ENCODE data around the gene POU2AF1. TPM values are rescaled to one million over a fixed set of nuclear protein-coding genes. Genes with fewer than 3 reads are reported as not detected.

POU2AF1 gene
- polyA plus RNA-seq, 1 donor (not counting 4 experiments of a cell fraction or from before 2014, with no cell fraction given) = not detected

DNA sequence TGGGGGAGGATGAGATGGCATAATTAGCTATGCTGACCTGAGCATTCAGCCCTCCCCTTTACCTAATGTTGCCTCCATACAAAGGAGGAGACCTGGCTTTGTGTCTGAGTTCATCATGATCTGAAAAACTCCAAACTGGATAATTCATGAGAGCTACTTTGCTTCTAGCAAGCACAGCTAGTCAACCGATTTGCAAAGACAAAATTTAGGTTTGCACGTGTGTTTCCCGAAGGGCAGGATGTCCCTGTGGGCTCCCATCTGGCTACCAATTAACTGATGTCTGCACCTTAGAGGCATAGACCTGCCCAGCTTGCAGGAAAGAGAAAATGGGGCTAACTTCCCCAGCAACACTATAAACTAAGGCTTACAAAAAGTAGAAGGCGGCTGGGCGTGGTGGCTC is 42.2 kb upstream of the POU2AF1 start:
- Histone ChIP-seq H3K4me2 (ENCODE audit: control insufficient read depth, extremely low read depth, insufficient read depth, low read depth, low read length) (no peak overlapping the region), H3K4me1 (ENCODE audit: control insufficient read depth, extremely low read depth, insufficient read depth, low read length) (peaks cover under 1% of the 10 kb centered on the region), H3K79me2 (ENCODE audit: control insufficient read depth, insufficient read depth, low read length) (no peaks in the 10 kb centered on the region), H3K36me3 (ENCODE audit: control insufficient read depth in 2 of 2, extremely low read depth in 1 of 2, insufficient read depth in 2 of 2, low read length in 2 of 2) (no peaks in the 10 kb centered on the region), H3K9me1 (ENCODE audit: control insufficient read depth, extremely low read depth, insufficient read depth, low read length) (no peaks in the 10 kb centered on the region), H3K27me3 (ENCODE audit: control insufficient read depth, extremely low read depth, insufficient read depth, low read length) (peaks cover 6% of the 10 kb centered on the region), H2AFZ (ENCODE audit: control insufficient read depth, low read length) (no peak overlapping the region), H3K27ac (ENCODE audit: control insufficient read depth, insufficient read depth, low read length) (no peak overlapping the region), H3K9me3 (ENCODE audit: control insufficient read depth, low read depth, low read length) (no peaks in the 10 kb centered on the region), H3K4me3 (ENCODE audit: control insufficient read depth in 2 of 3, extremely low read depth in 1 of 3, insufficient read depth in 2 of 3, low read depth in 1 of 3, low read length in 3 of 3) (no peak overlapping the region), H4K20me1 (ENCODE audit: control insufficient read depth, extremely low read depth, insufficient read depth, low read length) (no peaks in the 10 kb centered on the region), H3K9ac (ENCODE audit: control insufficient read depth, extremely low read depth, insufficient read depth, low read length) (no peak overlapping the region)
- dilution Hi-C loops (cut with MboI; ENCODE audit: extremely low pct_ligation_motif_present, low sequenced_read_pairs) = no loop called here
- DNase-seq (ENCODE audit: low read depth, low spot score) = no peak
- TF ChIP-seq, protein P1, sequence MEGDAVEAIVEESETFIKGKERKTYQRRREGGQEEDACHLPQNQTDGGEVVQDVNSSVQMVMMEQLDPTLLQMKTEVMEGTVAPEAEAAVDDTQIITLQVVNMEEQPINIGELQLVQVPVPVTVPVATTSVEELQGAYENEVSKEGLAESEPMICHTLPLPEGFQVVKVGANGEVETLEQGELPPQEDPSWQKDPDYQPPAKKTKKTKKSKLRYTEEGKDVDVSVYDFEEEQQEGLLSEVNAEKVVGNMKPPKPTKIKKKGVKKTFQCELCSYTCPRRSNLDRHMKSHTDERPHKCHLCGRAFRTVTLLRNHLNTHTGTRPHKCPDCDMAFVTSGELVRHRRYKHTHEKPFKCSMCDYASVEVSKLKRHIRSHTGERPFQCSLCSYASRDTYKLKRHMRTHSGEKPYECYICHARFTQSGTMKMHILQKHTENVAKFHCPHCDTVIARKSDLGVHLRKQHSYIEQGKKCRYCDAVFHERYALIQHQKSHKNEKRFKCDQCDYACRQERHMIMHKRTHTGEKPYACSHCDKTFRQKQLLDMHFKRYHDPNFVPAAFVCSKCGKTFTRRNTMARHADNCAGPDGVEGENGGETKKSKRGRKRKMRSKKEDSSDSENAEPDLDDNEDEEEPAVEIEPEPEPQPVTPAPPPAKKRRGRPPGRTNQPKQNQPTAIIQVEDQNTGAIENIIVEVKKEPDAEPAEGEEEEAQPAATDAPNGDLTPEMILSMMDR (optimal IDR thresholded peaks at IDR 0.05 in 1 of 3, IDR thresholded peaks at IDR 0.05 in 1 of 3, conservative IDR thresholded peaks at IDR 0.05 in 1 of 3; ENCODE audit: extremely low read depth in 1 of 3, insufficient read depth in 2 of 3, low read length in 3 of 3) = no peak
- TF ChIP-seq EZH2 (IDR thresholded peaks at IDR 0.05; ENCODE audit: low read length) = no peak
- no peak for FAIRE-seq

DNA sequence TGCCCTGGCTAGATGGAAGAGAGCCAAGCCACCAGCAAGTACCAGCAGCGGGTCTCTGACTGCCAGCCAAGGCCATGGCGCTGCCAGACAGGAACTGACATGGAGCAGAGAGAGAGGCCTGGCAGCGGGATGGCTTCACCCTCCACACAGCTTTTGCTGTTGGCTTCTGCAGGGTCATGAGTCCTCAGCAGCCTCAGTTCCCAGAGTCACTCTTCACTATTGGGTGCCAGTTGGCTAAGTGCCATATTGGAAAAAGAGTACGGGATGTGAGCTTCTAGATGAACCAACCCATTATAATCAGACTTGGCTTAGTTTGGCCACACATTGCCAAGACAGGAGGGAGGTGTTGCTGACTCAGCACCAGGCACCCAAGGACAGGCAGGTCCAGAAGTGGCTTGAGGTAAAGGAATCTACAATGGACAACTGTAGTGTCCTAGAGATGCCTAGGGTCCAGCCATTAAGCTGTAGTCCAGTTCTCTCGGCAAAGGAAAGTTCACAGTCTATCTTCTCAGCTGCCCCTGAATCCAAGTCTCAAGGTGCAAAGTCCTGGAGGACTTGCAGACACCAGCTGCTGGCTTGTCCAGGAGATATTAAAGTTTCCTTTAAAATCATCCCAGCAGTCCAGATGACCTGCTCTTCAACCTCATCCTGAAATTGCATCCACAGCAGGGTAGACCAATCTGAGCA is 40.7 kb upstream of the POU2AF1 start:
- FAIRE-seq (no peak), DNase-seq (ENCODE audit: low read depth, low spot score) (no peak)
- H3K27ac ChIP-seq (ENCODE audit: control insufficient read depth, insufficient read depth, low read length) = no peak overlapping the region

More for the DNA sequence above, 40.7 kb upstream of the POU2AF1 start:
- Histone ChIP-seq H3K4me3 (ENCODE audit: control insufficient read depth in 2 of 3, extremely low read depth in 1 of 3, insufficient read depth in 2 of 3, low read depth in 1 of 3, low read length in 3 of 3) (no peak overlapping the region), H3K27me3 (ENCODE audit: control insufficient read depth, extremely low read depth, insufficient read depth, low read length) (peaks cover 6% of the 10 kb centered on the region), H4K20me1 (ENCODE audit: control insufficient read depth, extremely low read depth, insufficient read depth, low read length) (no peaks in the 10 kb centered on the region), H3K4me2 (ENCODE audit: control insufficient read depth, extremely low read depth, insufficient read depth, low read depth, low read length) (no peak overlapping the region), H3K9me1 (ENCODE audit: control insufficient read depth, extremely low read depth, insufficient read depth, low read length) (no peaks in the 10 kb centered on the region), H3K79me2 (ENCODE audit: control insufficient read depth, insufficient read depth, low read length) (no peaks in the 10 kb centered on the region), H3K4me1 (ENCODE audit: control insufficient read depth, extremely low read depth, insufficient read depth, low read length) (no peaks in the 10 kb centered on the region), H3K9ac (ENCODE audit: control insufficient read depth, extremely low read depth, insufficient read depth, low read length) (no peak overlapping the region), H3K36me3 (ENCODE audit: control insufficient read depth in 2 of 2, extremely low read depth in 1 of 2, insufficient read depth in 2 of 2, low read length in 2 of 2) (no peaks in the 10 kb centered on the region), H2AFZ (ENCODE audit: control insufficient read depth, low read length) (no peak overlapping the region), H3K9me3 (ENCODE audit: control insufficient read depth, low read depth, low read length) (no peaks in the 10 kb centered on the region)
- dilution Hi-C loops (cut with MboI; ENCODE audit: extremely low pct_ligation_motif_present, low sequenced_read_pairs) = no loop called here
- TF ChIP-seq EZH2 (IDR thresholded peaks at IDR 0.05; ENCODE audit: low read length) = no peak
- TF ChIP-seq, protein P1 (optimal IDR thresholded peaks at IDR 0.05 in 1 of 3, IDR thresholded peaks at IDR 0.05 in 1 of 3, conservative IDR thresholded peaks at IDR 0.05 in 1 of 3; ENCODE audit: extremely low read depth in 1 of 3, insufficient read depth in 2 of 3, low read length in 3 of 3) = no peak

All from keratinocyte (primary cell).